NCI-H446 (cell line): ENCODE data around the gene HNRNPDL.
A peak's percentile ranks its signal among the peaks of the same experiment; 100 is the strongest.
"Not testable (repeated sequence)": the region's sequence is repeated elsewhere in the genome, so short reads cannot be mapped to it uniquely, and the experiment has no call there.

Experiments
- DNase-seq, 2 experiments: peaks; one replicate each; lab custom pipeline; 2025; lab: John Stamatoyannopoulos, UW

HNRNPDL gene

GRCh38 chr4:82386312-82386711 is 44.0 kb downstream of the HNRNPDL start:
- DNase-seq, result not testable (repeated sequence)

GRCh38 chr4:82382751-82383150 is 47.5 kb downstream of the HNRNPDL start:
- DNase-seq, result no peak

GRCh38 chr4:82381661-82382296 is 48.5 kb downstream of the HNRNPDL start:
- DNase-seq, result no peak

- DNase-seq, result no peak
Measured at GRCh38 chr4:82381235-82381634, 49.0 kb downstream of the HNRNPDL start.

- no peak for DNase-seq
Measured at GRCh38 chr4:82380831-82381230, 49.4 kb downstream of the HNRNPDL start.

- no peak for DNase-seq
Measured at GRCh38 chr4:82380344-82380743, 49.9 kb downstream of the HNRNPDL start.

GRCh38 chr4:82376109-82376508 is 54.2 kb downstream of the HNRNPDL start:
- peak in 1 of 2 experiments; percentile 33 for DNase-seq

- peak; percentile 98 for DNase-seq
Measured at GRCh38 chr4:82373816-82374625, 56.2 kb downstream of the HNRNPDL start, which contains the start of gene HNRNPD. Gene HNRNPD (minus strand): TSS chr4:82373991. CDS start chr4:82373678, 313 bp downstream.

- no peak for DNase-seq
Measured at GRCh38 chr4:82373486-82373815, 56.8 kb downstream of the HNRNPDL start.
